Left lung (tissue), 10 donors: ENCODE measurements around the gene JMJD6. TPM values are rescaled to one million over a fixed set of nuclear protein-coding genes. Genes with fewer than 3 reads are reported as not detected.

ENCODE experiments used
- ATAC-seq: fragments of 200-7000 bp; cut with Tn5 transposase; one replicate; pipeline ENCODE4 v1.9.1; 2020; ENCODE audit warnings: moderate library complexity
- DNase-seq, 4 donors: peaks; one replicate each; pipeline ENCODE4 v3.0.0-alpha.2; 2013 to 2020
- H3K27ac ChIP-seq, 2 donors: fragments of 200-600 bp; sonication (generic) in 1 of 2; one replicate each; pipeline versions ENCODE4 v1.5.0 to v1.8.0; 2020 to 2021
- H3K27me3 ChIP-seq, 2 donors: fragments of 200-600 bp; sonication (generic) in 1 of 2; one replicate each; pipeline versions ENCODE4 v1.5.0 to v1.8.0; 2020 to 2021
- H3K36me3 ChIP-seq, 2 donors: fragments of 200-600 bp; sonication (generic) in 1 of 2; one replicate each; pipeline versions ENCODE4 v1.5.0 to v1.8.0; 2020 to 2021
- H3K4me1 ChIP-seq, 2 donors: fragments of 200-600 bp; one replicate each; pipeline ENCODE4 v1.8.0; 2021
- H3K4me3 ChIP-seq, 2 donors: fragments of 200-600 bp; sonication (generic) in 1 of 2; one replicate each; pipeline versions ENCODE4 v1.5.0 to v1.8.0; 2020 to 2021; ENCODE audit warnings: mild to moderate bottlenecking in 1 of 2
- H3K9me3 ChIP-seq, 2 donors: fragments of 200-600 bp; sonication (generic) in 1 of 2; one replicate each; pipeline versions ENCODE4 v1.5.0 to v1.8.0; 2020 to 2021
- intact Hi-C, 2 donors: fragments of 100-400 bp; cut with DNase I; formaldehyde crosslinking; loops; one replicate each; pipeline versions ENCODE4 v1.11.2 to v1.14.2; 2022
- polyA plus RNA-seq, 6 donors: library from polyadenylated mRNA; unstranded; fragments of 120-200 nt; gene quantifications; one replicate each; pipeline ENCODE4 v1.2.1, GENCODE V29; 2013; ENCODE audit not compliant: insufficient read length in 6 of 6
- total RNA-seq, 2 donors: library from RNA; stranded (reverse); fragmentation: NEBNext Ultra II Directional; extraction: Animal tissue kit (Norgen Biotek cat#: 25700); gene quantifications; one replicate each; pipeline ENCODE4 v1.2.1, GENCODE V29; 2021
- TF ChIP-seq, protein P1 (sequence below), 2 donors: fragments of 200-600 bp; sonication (generic) in 1 of 2; IDR thresholded peaks; one replicate each; pipeline versions ENCODE4 v1.5.0 to v1.8.0; 2021; ENCODE audit warnings: antibody characterized with exemption in 2 of 2
- donor health status: DM: no; HTN: yes; CAD: no.
- donor health status: DM: no; HTN: no; CAD: no.

The JMJD6 gene
- total and polyA plus RNA-seq, 8 donors = 21.9 to 35.9 (median 26.1) TPM

DNA sequence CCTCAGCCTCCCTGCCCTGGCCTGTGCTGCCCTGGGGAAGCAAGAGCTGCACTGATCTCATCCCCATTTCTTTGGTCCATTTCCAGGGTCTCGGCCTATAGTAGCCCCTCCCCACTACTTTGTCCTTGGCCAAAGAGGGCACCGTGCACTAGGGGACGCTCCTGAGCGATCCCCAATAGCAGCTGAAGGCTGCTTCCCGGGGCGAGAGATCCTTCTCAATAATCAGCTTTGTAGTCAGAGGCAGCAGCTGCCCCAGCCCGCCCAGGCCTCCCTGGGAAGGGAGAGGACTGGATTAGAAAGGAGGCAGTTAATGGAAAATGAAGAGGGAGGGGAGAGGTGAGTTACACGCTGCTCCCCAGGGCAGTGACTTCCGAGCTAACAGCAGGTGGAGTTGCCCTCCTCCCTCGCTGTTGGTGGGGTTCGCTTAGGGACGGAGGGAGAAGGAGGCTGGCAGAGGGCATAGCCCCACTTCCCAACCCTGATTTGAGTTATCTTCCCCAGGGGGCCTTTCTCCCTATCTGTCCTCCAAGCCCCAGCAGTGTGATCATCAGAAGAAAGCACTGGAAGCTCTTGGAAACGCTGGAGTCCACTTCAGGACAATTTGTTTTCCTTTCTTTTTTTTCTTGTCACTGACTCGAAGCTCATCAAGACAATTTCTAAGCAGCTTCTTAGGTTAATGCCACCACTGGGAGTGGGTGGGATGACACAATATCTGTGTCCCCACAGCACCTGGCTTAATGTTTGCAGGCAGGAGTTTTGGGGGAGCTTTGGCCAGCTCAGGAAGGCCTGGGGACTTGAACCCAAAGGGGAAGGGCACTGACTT lies 18.2 kb downstream of the JMJD6 start:
- peaks cover 0 to 6% of the 10 kb centered on the region in 2 donors for H3K27me3 ChIP-seq
- H3K4me3 ChIP-seq = no peak overlapping the region
- H3K4me1 ChIP-seq = peaks cover 26 to 42% of the 10 kb centered on the region in 2 donors
- ATAC-seq = peak; percentile 1
- TF ChIP-seq, protein P1, sequence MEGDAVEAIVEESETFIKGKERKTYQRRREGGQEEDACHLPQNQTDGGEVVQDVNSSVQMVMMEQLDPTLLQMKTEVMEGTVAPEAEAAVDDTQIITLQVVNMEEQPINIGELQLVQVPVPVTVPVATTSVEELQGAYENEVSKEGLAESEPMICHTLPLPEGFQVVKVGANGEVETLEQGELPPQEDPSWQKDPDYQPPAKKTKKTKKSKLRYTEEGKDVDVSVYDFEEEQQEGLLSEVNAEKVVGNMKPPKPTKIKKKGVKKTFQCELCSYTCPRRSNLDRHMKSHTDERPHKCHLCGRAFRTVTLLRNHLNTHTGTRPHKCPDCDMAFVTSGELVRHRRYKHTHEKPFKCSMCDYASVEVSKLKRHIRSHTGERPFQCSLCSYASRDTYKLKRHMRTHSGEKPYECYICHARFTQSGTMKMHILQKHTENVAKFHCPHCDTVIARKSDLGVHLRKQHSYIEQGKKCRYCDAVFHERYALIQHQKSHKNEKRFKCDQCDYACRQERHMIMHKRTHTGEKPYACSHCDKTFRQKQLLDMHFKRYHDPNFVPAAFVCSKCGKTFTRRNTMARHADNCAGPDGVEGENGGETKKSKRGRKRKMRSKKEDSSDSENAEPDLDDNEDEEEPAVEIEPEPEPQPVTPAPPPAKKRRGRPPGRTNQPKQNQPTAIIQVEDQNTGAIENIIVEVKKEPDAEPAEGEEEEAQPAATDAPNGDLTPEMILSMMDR (IDR thresholded peaks at IDR 0.05) = no peak
- peak overlapping the region; percentile 50 to 88 for H3K27ac ChIP-seq
- H3K36me3 ChIP-seq = peaks cover 0 to 9% of the 10 kb centered on the region in 2 donors
- DNase-seq = no peak
- intact Hi-C loops = no loop called here
- H3K9me3 ChIP-seq = no peaks in the 10 kb centered on the region

DNA sequence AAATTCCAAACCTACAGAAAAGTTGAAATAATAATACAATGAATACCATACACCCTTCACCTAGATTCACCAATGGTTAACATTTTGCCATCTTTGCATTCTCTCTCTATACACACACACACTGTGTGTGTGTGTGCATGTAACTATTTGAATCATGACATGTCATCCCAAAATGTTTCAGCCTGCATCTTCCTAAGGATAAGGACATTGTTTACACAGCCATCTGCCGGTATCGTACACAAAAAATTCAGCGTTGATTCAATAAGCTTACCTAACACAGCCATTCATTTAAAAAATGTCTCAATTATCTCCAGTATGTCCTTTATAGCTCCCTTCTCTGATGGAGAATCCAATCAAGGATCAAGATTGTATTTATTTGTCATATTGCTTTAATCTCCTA lies 19.6 kb downstream of the JMJD6 start:
- H3K36me3 ChIP-seq = no peaks in the 10 kb centered on the region
- no peak overlapping the region for H3K4me3 ChIP-seq
- ATAC-seq = no peak
- peaks cover 26 to 43% of the 10 kb centered on the region in 2 donors for H3K4me1 ChIP-seq
- intact Hi-C loops = no loop called here
- DNase-seq = no peak
- peaks cover 0 to 6% of the 10 kb centered on the region in 2 donors for H3K27me3 ChIP-seq
- no peaks in the 10 kb centered on the region for H3K9me3 ChIP-seq
- no peak overlapping the region for H3K27ac ChIP-seq
- TF ChIP-seq, protein P1 (IDR thresholded peaks at IDR 0.05) = no peak

DNA sequence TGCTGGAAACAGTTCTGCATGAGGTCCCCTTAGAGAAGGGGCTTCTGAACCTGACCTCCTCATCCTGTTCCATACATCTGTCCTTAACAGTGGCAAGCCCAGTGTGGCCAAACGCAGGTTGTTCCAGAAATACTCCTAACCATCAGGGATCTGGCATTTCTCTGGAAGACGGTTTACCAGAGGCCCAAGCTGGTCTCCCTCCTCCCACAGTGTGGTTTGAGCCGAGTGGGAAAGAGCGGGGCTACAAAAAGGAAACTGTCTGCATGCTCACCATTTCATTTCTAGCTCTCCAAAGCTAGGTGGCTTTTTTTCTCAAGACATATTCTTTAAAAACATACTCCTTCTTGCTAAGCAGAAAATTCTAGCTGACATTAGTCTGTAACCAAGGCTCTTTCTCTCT lies 21.6 kb downstream of the JMJD6 start:
- Histone ChIP-seq H3K27ac (no peak overlapping the region), H3K4me3 (no peak overlapping the region), H3K27me3 (no peaks in the 10 kb centered on the region), H3K36me3 (no peaks in the 10 kb centered on the region), H3K4me1 (peaks cover 21 to 48% of the 10 kb centered on the region in 2 donors), H3K9me3 (no peaks in the 10 kb centered on the region)
- ATAC-seq (no peak), DNase-seq (no peak)
- intact Hi-C loops = no loop called here
- TF ChIP-seq, protein P1 (IDR thresholded peaks at IDR 0.05) = no peak

DNA sequence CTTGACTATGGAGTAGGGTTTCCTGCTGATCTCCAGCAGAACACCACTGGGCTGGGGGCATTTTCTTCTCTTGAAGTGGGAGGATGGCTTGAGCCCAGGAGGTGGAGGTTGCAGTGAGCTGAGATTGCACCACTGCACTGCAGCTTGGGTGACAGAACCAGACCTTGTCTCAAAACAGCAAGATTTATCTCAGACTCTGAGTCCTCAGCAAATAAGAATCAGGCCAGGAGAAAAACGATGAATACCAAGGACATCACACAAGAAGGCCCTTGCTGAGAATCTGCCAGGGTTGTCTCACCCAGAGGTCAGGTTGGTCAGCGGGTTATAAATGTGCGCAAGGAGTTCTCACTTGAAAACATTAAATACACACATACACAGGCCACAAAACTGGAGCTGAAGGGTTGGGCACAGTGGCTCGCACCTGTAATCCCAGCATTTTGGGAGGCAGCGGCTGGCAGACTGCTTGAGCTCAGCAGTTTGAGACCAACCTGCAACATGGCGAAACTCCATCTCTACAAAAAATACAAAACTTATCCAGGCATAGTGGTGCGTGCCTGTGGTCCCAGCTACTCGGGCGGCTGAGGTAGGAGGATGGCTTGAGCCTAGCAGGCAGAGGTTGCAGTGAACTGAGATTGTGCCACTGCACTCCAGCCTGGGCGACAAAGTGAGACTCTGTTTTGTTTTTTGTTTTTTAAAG lies 23.3 kb downstream of the JMJD6 start:
- intact Hi-C loops = no loop called here
- H3K4me3 ChIP-seq = no peak overlapping the region
- no peak for ATAC-seq

More for the DNA sequence above, 23.3 kb downstream of the JMJD6 start:
- Histone ChIP-seq H3K9me3 (no peaks in the 10 kb centered on the region), H3K27ac (no peak overlapping the region), H3K4me1 (peaks cover 10 to 44% of the 10 kb centered on the region in 2 donors), H3K36me3 (no peaks in the 10 kb centered on the region), H3K27me3 (no peaks in the 10 kb centered on the region)
- TF ChIP-seq, protein P1 (IDR thresholded peaks at IDR 0.05) = no peak
- DNase-seq = no peak
